Bone marrow (tissue), 2 donors: Measurements from ENCODE around the gene COL6A5.
"Not testable (repeated sequence)": the region's sequence is repeated elsewhere in the genome, so short reads cannot be mapped to it uniquely, and the experiment has no call there.

Source experiments
- DNase-seq, 2 donors: peaks; one replicate each; lab custom pipeline; 2025; lab: John Stamatoyannopoulos, UW

The COL6A5 gene

GRCh38 chr3:130442284-130442683, 96.8 kb downstream of the COL6A5 start:
- no peak for DNase-seq

GRCh38 chr3:130446840-130447239, 101.4 kb downstream of the COL6A5 start:
- not testable (repeated sequence) for DNase-seq

- DNase-seq: not testable (repeated sequence)
Measured at GRCh38 chr3:130448155-130448554, 102.7 kb downstream of the COL6A5 start.

- DNase-seq: no peak
Measured at GRCh38 chr3:130456540-130456939, 111.1 kb downstream of the COL6A5 start.

- DNase-seq: no peak
Measured at GRCh38 chr3:130457671-130458070, 112.2 kb downstream of the COL6A5 start.

- DNase-seq: no peak
Measured at GRCh38 chr3:130459944-130460343, 114.5 kb downstream of the COL6A5 start.

GRCh38 chr3:130462089-130462488, 116.6 kb downstream of the COL6A5 start:
- no peak for DNase-seq

GRCh38 chr3:130463221-130463620, 117.7 kb downstream of the COL6A5 start:
- no peak for DNase-seq

- DNase-seq: no peak
Measured at GRCh38 chr3:130465521-130465920, 120.0 kb downstream of the COL6A5 start.

- DNase-seq: no peak
Measured at GRCh38 chr3:130468311-130468710, 122.8 kb downstream of the COL6A5 start.

GRCh38 chr3:130470126-130470525, 124.7 kb downstream of the COL6A5 start:
- no peak for DNase-seq

GRCh38 chr3:130473416-130473815, 127.9 kb downstream of the COL6A5 start:
- DNase-seq: no peak

- no peak for DNase-seq
Measured at GRCh38 chr3:130480736-130481135, 135.3 kb downstream of the COL6A5 start.

GRCh38 chr3:130488288-130488687, 142.8 kb downstream of the COL6A5 start:
- DNase-seq: no peak

- no peak for DNase-seq
Measured at GRCh38 chr3:130488769-130489450, 143.4 kb downstream of the COL6A5 start.

GRCh38 chr3:130490241-130490640, 144.8 kb downstream of the COL6A5 start:
- no peak for DNase-seq

GRCh38 chr3:130491431-130491830, 146.0 kb downstream of the COL6A5 start:
- no peak for DNase-seq

GRCh38 chr3:130504701-130505100, 159.2 kb downstream of the COL6A5 start:
- DNase-seq: no peak

- DNase-seq: no peak
Measured at GRCh38 chr3:130506031-130506430, 160.6 kb downstream of the COL6A5 start.

- no peak for DNase-seq
Measured at GRCh38 chr3:130507746-130508145, 162.3 kb downstream of the COL6A5 start.

- no peak for DNase-seq
Measured at GRCh38 chr3:130509008-130509407, 163.5 kb downstream of the COL6A5 start.

GRCh38 chr3:130514681-130515080, 169.2 kb downstream of the COL6A5 start:
- no peak for DNase-seq

- no peak for DNase-seq
Measured at GRCh38 chr3:130515755-130516154, 170.3 kb downstream of the COL6A5 start.
